Activated naive CD8-positive, alpha-beta T cell treated with anti-CD3 and anti-CD28 coated beads for 36 hours (primary cell): ENCODE data around the gene TBL2. TPM values are rescaled to one million over a fixed set of nuclear protein-coding genes. Genes with fewer than 3 reads are reported as not detected.
A peak's percentile ranks its signal among the peaks of the same experiment; 100 is the strongest.
"Not testable (repeated sequence)": the region's sequence is repeated elsewhere in the genome, so short reads cannot be mapped to it uniquely, and the experiment has no call there.

ENCODE experiments used
- DNase-seq: peaks from one replicate; pipeline ENCODE4 v3.0.0; 2021
- H3K27ac Mint-ChIP-seq: one replicate; pipeline ENCODE4 v1.8.0; 2022; ENCODE audit warnings: mild to moderate bottlenecking, moderate library complexity, mixed read lengths
- H3K27me3 Mint-ChIP-seq: one replicate; pipeline ENCODE4 v1.8.0; 2022; ENCODE audit warnings: mild to moderate bottlenecking, mixed read lengths
- H3K36me3 Mint-ChIP-seq: one replicate; pipeline ENCODE4 v1.8.0; 2021; ENCODE audit warnings: mild to moderate bottlenecking, mixed read lengths
- H3K4me1 Mint-ChIP-seq: one replicate; pipeline ENCODE4 v1.8.0; 2021; ENCODE audit warnings: mixed read lengths
- H3K4me3 Mint-ChIP-seq: one replicate; pipeline ENCODE4 v1.8.0; 2022; ENCODE audit warnings: mild to moderate bottlenecking, moderate library complexity, mixed read lengths
- H3K9me3 Mint-ChIP-seq: one replicate; pipeline ENCODE4 v1.8.0; 2022; ENCODE audit warnings: mixed read lengths
- total RNA-seq, 2 experiments: library from RNA; stranded (reverse); gene quantifications; one replicate each; pipeline ENCODE4 v1.2.3, GENCODE V29; 2021

TBL2 gene
- total RNA-seq, 2 experiments from 2014 or later = 30.4 to 32.2 TPM

GRCh38 chr7:73595358-73595757, 17.0 kb upstream of the TBL2 start:
- Mint-ChIP-seq H3K4me3 (no peak overlapping the region), H3K9me3 (no peaks in the 10 kb centered on the region), H3K36me3 (no peaks in the 10 kb centered on the region), H3K4me1 (no peaks in the 10 kb centered on the region), H3K27ac (no peak overlapping the region), H3K27me3 (peaks cover 6% of the 10 kb centered on the region)
- DNase-seq = no peak

DNA sequence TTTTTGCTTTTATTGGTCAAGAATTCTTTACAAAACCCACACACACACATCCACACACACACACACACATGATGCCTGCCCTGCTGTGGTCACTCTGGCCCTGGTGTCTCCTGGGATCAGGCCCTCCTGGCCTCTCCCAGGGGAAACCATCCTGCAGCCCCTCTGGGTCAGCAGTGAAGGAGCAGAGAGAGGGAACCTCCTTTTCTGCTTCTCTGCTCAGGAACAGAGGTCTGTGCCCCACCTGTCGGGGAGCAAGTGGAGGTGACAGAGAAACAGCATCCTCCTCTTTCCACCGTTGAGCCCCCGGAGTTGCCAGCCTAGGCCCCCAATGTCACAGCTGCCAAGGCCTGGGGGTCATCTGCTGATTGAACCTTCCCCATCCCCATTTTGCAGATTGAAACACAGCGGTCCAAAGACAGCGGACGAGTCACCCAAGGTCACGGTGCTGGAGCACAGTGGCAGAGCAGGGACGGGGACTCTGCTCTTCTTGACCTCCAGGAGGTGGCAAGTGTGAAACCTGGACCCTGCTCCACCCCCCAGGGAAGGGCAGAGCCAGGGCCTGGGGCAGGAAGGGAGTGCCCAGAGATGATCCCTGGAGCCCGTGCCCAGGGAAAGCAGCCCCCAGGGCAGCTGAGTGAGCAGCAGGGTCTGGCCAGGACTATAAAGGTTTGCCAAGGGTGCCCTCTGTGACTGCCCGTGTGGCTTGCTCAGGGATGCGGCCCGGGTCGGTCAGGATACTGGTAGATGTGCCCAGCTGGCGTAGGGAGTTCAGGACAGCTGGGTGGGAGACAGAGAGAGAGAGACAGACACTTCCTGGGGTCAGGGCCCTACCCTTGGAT, 15.0 kb upstream of the TBL2 start:
- Mint-ChIP-seq H3K4me3 (no peak overlapping the region), H3K4me1 (no peaks in the 10 kb centered on the region), H3K36me3 (no peaks in the 10 kb centered on the region), H3K9me3 (no peaks in the 10 kb centered on the region), H3K27me3 (peaks cover 6% of the 10 kb centered on the region), H3K27ac (no peak overlapping the region)
- no peak for DNase-seq

- no peak overlapping the region for H3K27ac Mint-ChIP-seq
- no peak for DNase-seq
- H3K9me3 Mint-ChIP-seq = no peaks in the 10 kb centered on the region
- no peaks in the 10 kb centered on the region for H3K36me3 Mint-ChIP-seq
- no peaks in the 10 kb centered on the region for H3K27me3 Mint-ChIP-seq
- peaks cover 4% of the 10 kb centered on the region for H3K4me1 Mint-ChIP-seq
- no peak overlapping the region for H3K4me3 Mint-ChIP-seq
Observed at GRCh38 chr7:73586911-73587310, 8.5 kb upstream of the TBL2 start.

DNA sequence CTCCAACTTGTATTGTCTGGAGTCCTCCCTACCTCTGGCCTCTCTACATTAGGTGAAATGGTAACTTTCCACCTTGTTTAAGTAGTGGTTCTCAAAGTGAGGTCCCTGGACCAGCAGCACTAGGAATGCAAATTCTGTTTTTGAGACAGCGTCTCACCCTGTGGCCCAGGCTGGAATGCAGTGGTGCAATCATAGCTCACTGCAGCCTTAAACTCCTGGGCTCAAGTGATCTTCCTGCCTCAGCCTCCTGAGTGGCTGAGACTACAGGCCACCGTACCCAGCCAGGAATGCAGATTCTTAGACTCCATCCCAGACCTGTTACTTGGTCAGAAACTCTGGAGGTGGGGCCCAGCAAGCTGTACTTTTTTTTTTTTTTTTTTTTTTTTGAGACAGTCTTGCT, 6.8 kb upstream of the TBL2 start:
- H3K9me3 Mint-ChIP-seq = no peaks in the 10 kb centered on the region
- H3K27ac Mint-ChIP-seq = no peak overlapping the region
- no peak overlapping the region for H3K4me3 Mint-ChIP-seq
- H3K36me3 Mint-ChIP-seq = no peaks in the 10 kb centered on the region
- DNase-seq = no peak
- H3K27me3 Mint-ChIP-seq = no peaks in the 10 kb centered on the region
- peaks cover 4% of the 10 kb centered on the region for H3K4me1 Mint-ChIP-seq

- Mint-ChIP-seq H3K27ac (no peak overlapping the region), H3K4me1 (peaks cover 8% of the 10 kb centered on the region), H3K27me3 (no peaks in the 10 kb centered on the region), H3K36me3 (peaks cover 3% of the 10 kb centered on the region), H3K9me3 (no peaks in the 10 kb centered on the region), H3K4me3 (no peak overlapping the region)
- no peak for DNase-seq
Observed at GRCh38 chr7:73582664-73583202, 4.4 kb upstream of the TBL2 start.

- H3K4me3 Mint-ChIP-seq, DNase-seq, H3K27me3 Mint-ChIP-seq, H3K9me3 Mint-ChIP-seq, H3K36me3 Mint-ChIP-seq, H3K27ac Mint-ChIP-seq: not testable (repeated sequence)
- peaks cover 16% of the 10 kb centered on the region for H3K4me1 Mint-ChIP-seq
Observed at GRCh38 chr7:73581006-73581405, 2.6 kb upstream of the TBL2 start.

- Mint-ChIP-seq H3K4me3 (peak overlapping the region; percentile 93), H3K9me3 (no peaks in the 10 kb centered on the region), H3K4me1 (peaks cover 16% of the 10 kb centered on the region), H3K27me3 (no peaks in the 10 kb centered on the region), H3K27ac (peak overlapping the region; percentile 96), H3K36me3 (peaks cover 8% of the 10 kb centered on the region)
- DNase-seq = no peak
Observed at GRCh38 chr7:73577627-73578341, 595 bp downstream of the TBL2 start.

DNA sequence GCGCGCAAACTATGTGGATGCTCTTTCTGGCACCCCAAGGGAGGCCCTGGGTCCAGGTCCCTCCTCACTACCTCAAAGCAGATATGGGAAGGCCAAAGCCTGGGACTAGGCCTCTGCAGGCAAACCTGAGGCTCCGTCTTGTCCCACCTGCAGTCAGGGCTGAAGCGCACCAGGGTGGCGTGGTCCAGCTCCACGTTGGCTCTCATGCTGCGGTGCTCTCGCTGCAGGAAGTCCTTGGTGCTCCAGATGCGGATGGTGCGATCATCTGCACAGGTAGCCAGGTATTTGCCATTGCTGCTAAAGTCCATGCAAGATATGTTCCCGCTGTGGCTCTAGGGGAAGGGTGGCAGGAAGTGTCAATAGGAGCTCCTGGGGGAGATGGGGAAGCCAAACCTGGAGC, 4.6 kb downstream of the TBL2 start:
- Mint-ChIP-seq H3K27me3 (no peaks in the 10 kb centered on the region), H3K9me3 (no peaks in the 10 kb centered on the region), H3K4me3 (no peak overlapping the region), H3K36me3 (peaks cover 26% of the 10 kb centered on the region), H3K4me1 (peaks cover 13% of the 10 kb centered on the region), H3K27ac (no peak overlapping the region)
- DNase-seq = no peak

- Mint-ChIP-seq H3K4me1 (peaks cover 13% of the 10 kb centered on the region), H3K9me3 (no peaks in the 10 kb centered on the region), H3K27ac (no peak overlapping the region), H3K27me3 (no peaks in the 10 kb centered on the region), H3K36me3 (peaks cover 26% of the 10 kb centered on the region), H3K4me3 (no peak overlapping the region)
- DNase-seq = no peak
Observed at GRCh38 chr7:73573276-73573675, 5.1 kb downstream of the TBL2 start.

- H3K27me3 Mint-ChIP-seq = no peaks in the 10 kb centered on the region
- H3K9me3 Mint-ChIP-seq = no peaks in the 10 kb centered on the region
- H3K36me3 Mint-ChIP-seq = peaks cover 24% of the 10 kb centered on the region
- no peak overlapping the region for H3K27ac Mint-ChIP-seq
- H3K4me3 Mint-ChIP-seq = no peak overlapping the region
- H3K4me1 Mint-ChIP-seq = peaks cover 16% of the 10 kb centered on the region
- DNase-seq = no peak
Observed at GRCh38 chr7:73572767-73573186, 5.6 kb downstream of the TBL2 start.

- no peaks in the 10 kb centered on the region for H3K27me3 Mint-ChIP-seq
- peaks cover 21% of the 10 kb centered on the region for H3K36me3 Mint-ChIP-seq
- no peak overlapping the region for H3K4me3 Mint-ChIP-seq
- peaks cover 17% of the 10 kb centered on the region for H3K4me1 Mint-ChIP-seq
- no peak overlapping the region for H3K27ac Mint-ChIP-seq
- DNase-seq = no peak
- H3K9me3 Mint-ChIP-seq = no peaks in the 10 kb centered on the region
Observed at GRCh38 chr7:73570977-73571376, 7.4 kb downstream of the TBL2 start.

- DNase-seq = no peak
- H3K9me3 Mint-ChIP-seq = no peaks in the 10 kb centered on the region
- H3K4me1 Mint-ChIP-seq = peaks cover 20% of the 10 kb centered on the region
- peaks cover 21% of the 10 kb centered on the region for H3K36me3 Mint-ChIP-seq
- H3K27me3 Mint-ChIP-seq = no peaks in the 10 kb centered on the region
- no peak overlapping the region for H3K27ac Mint-ChIP-seq
- no peak overlapping the region for H3K4me3 Mint-ChIP-seq
Observed at GRCh38 chr7:73570521-73570920, 7.9 kb downstream of the TBL2 start.

GRCh38 chr7:73569042-73569608, 9.3 kb downstream of the TBL2 start:
- H3K4me3 Mint-ChIP-seq = no peak overlapping the region
- H3K27ac Mint-ChIP-seq = no peak overlapping the region
- H3K36me3 Mint-ChIP-seq = peaks cover 21% of the 10 kb centered on the region
- DNase-seq = no peak
- H3K9me3 Mint-ChIP-seq = no peaks in the 10 kb centered on the region
- H3K27me3 Mint-ChIP-seq = no peaks in the 10 kb centered on the region
- H3K4me1 Mint-ChIP-seq = peaks cover 27% of the 10 kb centered on the region

- no peak overlapping the region for H3K27ac Mint-ChIP-seq
Observed at GRCh38 chr7:73567846-73568685, 10.3 kb downstream of the TBL2 start.

More at GRCh38 chr7:73567846-73568685, 10.3 kb downstream of the TBL2 start:
- Mint-ChIP-seq H3K27me3 (no peaks in the 10 kb centered on the region), H3K4me3 (no peak overlapping the region), H3K36me3 (peaks cover 19% of the 10 kb centered on the region), H3K4me1 (peaks cover 27% of the 10 kb centered on the region), H3K9me3 (no peaks in the 10 kb centered on the region)
- DNase-seq = no peak
